Esophagus squamous epithelium (tissue), 5 donors: ENCODE measurements around the gene TALDO1. TPM values are rescaled to one million over a fixed set of nuclear protein-coding genes. Genes with fewer than 3 reads are reported as not detected.

ENCODE experiments used
- DNase-seq: peaks from one replicate; lab custom pipeline; 2025; lab: John Stamatoyannopoulos, UW
- H3K27ac ChIP-seq, 4 donors: fragments of 200-600 bp; sonication (generic); one replicate each; pipeline ENCODE4 v1.5.1; 2016 to 2019; ENCODE audit warnings: mild to moderate bottlenecking in 1 of 4
- H3K27me3 ChIP-seq, 4 donors: fragments of 200-600 bp; sonication (generic); 1 replicate in 3 of 4; 2 replicates in 1 of 4; pipeline versions ENCODE4 v1.5.1 to v1.6.0; 2017 to 2021; ENCODE audit warnings: antibody characterized with exemption in 1 of 4
- H3K36me3 ChIP-seq, 3 donors: fragments of 200-600 bp; sonication (generic); one replicate each; pipeline ENCODE4 v1.5.1; 2016 to 2019
- H3K4me1 ChIP-seq, 3 donors: fragments of 200-600 bp; sonication (generic); one replicate each; pipeline ENCODE4 v1.5.1; 2017 to 2019
- H3K4me3 ChIP-seq, 4 donors: fragments of 200-600 bp; sonication (generic); 1 replicate in 3 of 4; 2 replicates in 1 of 4; pipeline ENCODE4 v1.5.1; 2016 to 2019; ENCODE audit warnings: mild to moderate bottlenecking in 2 of 4, moderate library complexity in 1 of 4
- H3K9me3 ChIP-seq, 3 donors: fragments of 200-600 bp; sonication (generic); one replicate each; pipeline ENCODE4 v1.5.1; 2016 to 2019
- CTCF ChIP-seq, 6 experiments: fragments of 450-650 bp in 4 of 6; fragments of 200-600 bp in 2 of 6; sonication (generic) in 2 of 6; IDR thresholded peaks; one replicate each; pipeline ENCODE4 v1.5.1; 2016 to 2019; ENCODE audit warnings: antibody characterized with exemption in 6 of 6, mild to moderate bottlenecking in 4 of 6, moderate library complexity in 4 of 6
- POLR2A ChIP-seq, 4 donors: fragments of 450-650 bp; IDR thresholded peaks; one replicate each; pipeline ENCODE4 v1.6.1; 2017; ENCODE audit warnings: antibody characterized with exemption in 4 of 4, mild to moderate bottlenecking in 4 of 4, moderate library complexity in 3 of 4
- WGBS, 2 donors: methylation state at CpG; one replicate each; pipeline ENCODE4 v1.1.5; 2018; 5-methylcytosine and 5-hydroxymethylcytosine counted together
- intact Hi-C: fragments of 100-400 bp; cut with DNase I; formaldehyde crosslinking; loops from one replicate; pipeline ENCODE4 v1.15.0; 2022
- total RNA-seq, 4 donors: library from RNA; depleted of rRNA; stranded (reverse); fragments of >200 nt; gene quantifications; one replicate each; pipeline ENCODE4 v1.1.0, GENCODE V29; 2016
- donor health status: DM: yes; HTN: yes; CAD: no.

TALDO1 gene
- total RNA-seq, 4 donors from 2014 or later: 311 to 629 (median 504) TPM

- H3K9me3 ChIP-seq: no peaks in the 10 kb centered on the region
- peak within 1 kb of the TSS; percentile 81 to 94 (median 90) for H3K27ac ChIP-seq
- H3K36me3 ChIP-seq: peaks cover under 1 to 55% (median 11%) of the 10 kb centered on the region in 3 donors
- H3K4me1 ChIP-seq: peaks cover 29 to 54% (median 39%) of the 10 kb centered on the region in 3 donors
- TF ChIP-seq POLR2A (IDR thresholded peaks at IDR 0.05) (no peak), CTCF (IDR thresholded peaks at IDR 0.05) (peak; percentile 72 to 97 (median 92))
- 28% methylated on average over 3 of the region's 69 CpGs; no CpG with 5 or more reads in 1 of the 2 donors for WGBS, 2 donors
- peak within 1 kb of the TSS; percentile 65 to 87 (median 82) for H3K4me3 ChIP-seq
- intact Hi-C loops: no loop called here
- H3K27me3 ChIP-seq: no peaks in the 10 kb centered on the region
- no peak for DNase-seq
Measured at GRCh38 chr11:798093-798713, 50.9 kb downstream of the TALDO1 start, which contains the start of gene SLC25A22. TSS of gene SLC25A22 (minus strand) at chr11:798281. CDS start at chr11:795006, 3,275 bp downstream.

DNA sequence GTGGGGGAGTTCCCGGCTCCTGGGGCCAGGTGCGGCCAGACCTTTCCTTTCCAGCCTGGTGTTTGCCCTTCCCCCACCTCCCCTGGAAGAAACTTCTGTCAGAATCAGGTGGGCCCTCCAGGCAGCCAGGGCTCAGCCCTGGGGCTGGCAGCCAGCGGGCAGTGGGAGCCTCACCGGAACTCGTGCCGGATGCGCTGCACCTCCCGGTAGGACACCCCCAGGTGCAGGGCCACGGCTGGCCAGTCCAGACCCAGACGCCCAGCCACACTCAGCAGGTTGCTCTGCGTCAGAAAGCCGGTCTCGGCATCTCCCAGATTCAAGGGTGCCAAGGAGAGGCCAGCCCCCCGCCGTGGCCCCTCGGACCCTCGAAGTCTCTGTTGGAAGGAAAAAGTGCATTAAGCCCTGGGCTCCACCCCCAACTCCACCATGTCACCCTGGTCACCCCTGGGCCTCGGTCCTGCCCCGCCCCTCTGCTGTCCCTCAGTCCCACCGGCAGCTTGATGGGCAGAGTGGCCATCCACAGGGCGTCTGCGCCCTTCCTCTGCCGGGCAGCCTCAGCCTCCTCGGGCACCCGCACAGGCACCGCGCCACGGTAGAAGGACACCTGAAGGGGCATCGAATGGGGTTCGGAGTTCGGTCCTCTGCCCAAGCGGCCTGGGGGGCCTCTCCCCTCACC lies 52.5 kb downstream of the TALDO1 start:
- no peak for TF ChIP-seq CTCF (IDR thresholded peaks at IDR 0.05)
- TF ChIP-seq POLR2A (IDR thresholded peaks at IDR 0.05): no peak
- WGBS, 2 donors: 40 to 95% methylated on average over 1 to 12 of the region's 32 CpGs
- H3K9me3 ChIP-seq: no peaks in the 10 kb centered on the region
- peaks cover 37 to 60% (median 46%) of the 10 kb centered on the region in 3 donors for H3K4me1 ChIP-seq
- peaks cover 0 to 48% (median 11%) of the 10 kb centered on the region in 3 donors for H3K36me3 ChIP-seq
- no peak for DNase-seq
- no peaks in the 10 kb centered on the region for H3K27me3 ChIP-seq
- no peak overlapping the region for H3K4me3 ChIP-seq
- intact Hi-C loops: no loop called here
- H3K27ac ChIP-seq: no peak overlapping the region

GRCh38 chr11:800473-800872 lies 53.2 kb downstream of the TALDO1 start:
- no peak overlapping the region for H3K4me3 ChIP-seq
- TF ChIP-seq CTCF (IDR thresholded peaks at IDR 0.05) (no peak), POLR2A (IDR thresholded peaks at IDR 0.05) (no peak)
- H3K4me1 ChIP-seq: peaks cover 31 to 60% (median 46%) of the 10 kb centered on the region in 3 donors
- intact Hi-C loops: no loop called here
- no peak overlapping the region for H3K27ac ChIP-seq
- H3K9me3 ChIP-seq: no peaks in the 10 kb centered on the region
- H3K36me3 ChIP-seq: peaks cover 0 to 48% (median 11%) of the 10 kb centered on the region in 3 donors
- 89 to 98% methylated on average over 10 to 12 of the region's 30 CpGs for WGBS, 2 donors
- H3K27me3 ChIP-seq: no peaks in the 10 kb centered on the region
- DNase-seq: no peak

GRCh38 chr11:801097-801780 lies 54.0 kb downstream of the TALDO1 start:
- no peak for TF ChIP-seq CTCF (IDR thresholded peaks at IDR 0.05)
- no peak for TF ChIP-seq POLR2A (IDR thresholded peaks at IDR 0.05)
- Histone ChIP-seq H3K27ac (no peak overlapping the region), H3K4me1 (peaks cover 27 to 60% (median 42%) of the 10 kb centered on the region in 3 donors), H3K36me3 (peaks cover 0 to 48% (median 11%) of the 10 kb centered on the region in 3 donors), H3K4me3 (no peak overlapping the region), H3K9me3 (no peaks in the 10 kb centered on the region), H3K27me3 (no peaks in the 10 kb centered on the region)
- intact Hi-C loops: no loop called here
- 78 to 88% methylated on average over 7 to 10 of the region's 20 CpGs for WGBS, 2 donors
- no peak for DNase-seq
